Measurements from ENCODE around the gene MTHFS.

DNA sequence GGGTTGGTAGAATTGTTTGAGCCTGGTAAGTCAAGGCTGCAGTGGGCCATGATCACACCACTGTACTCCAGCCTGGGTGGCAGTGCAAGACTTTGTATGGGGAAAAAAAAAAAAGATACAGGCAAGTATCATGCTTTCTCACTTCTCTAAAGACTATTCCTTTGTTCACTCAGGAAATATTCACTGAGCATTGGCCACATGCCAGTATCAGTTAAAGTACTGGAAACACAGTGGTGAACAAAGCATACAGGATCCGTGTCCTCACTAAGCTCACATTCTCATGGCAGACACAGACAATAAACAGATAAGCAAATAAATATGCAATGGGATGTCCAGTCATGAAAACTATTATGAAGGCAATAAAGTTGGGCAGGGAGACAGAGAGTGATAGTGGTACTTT lies 5.1 kb upstream of the MTHFS start:
- TF ChIP-seq, protein P1, sequence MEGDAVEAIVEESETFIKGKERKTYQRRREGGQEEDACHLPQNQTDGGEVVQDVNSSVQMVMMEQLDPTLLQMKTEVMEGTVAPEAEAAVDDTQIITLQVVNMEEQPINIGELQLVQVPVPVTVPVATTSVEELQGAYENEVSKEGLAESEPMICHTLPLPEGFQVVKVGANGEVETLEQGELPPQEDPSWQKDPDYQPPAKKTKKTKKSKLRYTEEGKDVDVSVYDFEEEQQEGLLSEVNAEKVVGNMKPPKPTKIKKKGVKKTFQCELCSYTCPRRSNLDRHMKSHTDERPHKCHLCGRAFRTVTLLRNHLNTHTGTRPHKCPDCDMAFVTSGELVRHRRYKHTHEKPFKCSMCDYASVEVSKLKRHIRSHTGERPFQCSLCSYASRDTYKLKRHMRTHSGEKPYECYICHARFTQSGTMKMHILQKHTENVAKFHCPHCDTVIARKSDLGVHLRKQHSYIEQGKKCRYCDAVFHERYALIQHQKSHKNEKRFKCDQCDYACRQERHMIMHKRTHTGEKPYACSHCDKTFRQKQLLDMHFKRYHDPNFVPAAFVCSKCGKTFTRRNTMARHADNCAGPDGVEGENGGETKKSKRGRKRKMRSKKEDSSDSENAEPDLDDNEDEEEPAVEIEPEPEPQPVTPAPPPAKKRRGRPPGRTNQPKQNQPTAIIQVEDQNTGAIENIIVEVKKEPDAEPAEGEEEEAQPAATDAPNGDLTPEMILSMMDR (conservative IDR thresholded peaks at IDR 0.05; ENCODE audit: low read depth, low read length), result no peak
- TF ChIP-seq EZH2 (IDR thresholded peaks at IDR 0.05; ENCODE audit: borderline replicate concordance, low read depth, low read length, poor library complexity, severe bottlenecking), result no peak

All from A673 (cell line).